HK-2 (cell line): Measurements from ENCODE around the gene NMUR2.

Experiments used
- DNase-seq: peaks from one replicate; pipeline ENCODE4 v3.0.0-alpha.2; 2018; ENCODE audit not compliant: unreplicated experiment

The NMUR2 gene

GRCh38 chr5:152405145-152405544 is at the start of gene NMUR2:
NMUR2 (minus strand) TSS chr5:152405279; CDS start chr5:152405113, 166 bp downstream.
- no peak for DNase-seq

GRCh38 chr5:152443935-152444334 is 38.9 kb upstream of the NMUR2 start:
- DNase-seq: no peak

GRCh38 chr5:152439791-152440190 is 34.7 kb upstream of the NMUR2 start:
- DNase-seq: no peak

DNA sequence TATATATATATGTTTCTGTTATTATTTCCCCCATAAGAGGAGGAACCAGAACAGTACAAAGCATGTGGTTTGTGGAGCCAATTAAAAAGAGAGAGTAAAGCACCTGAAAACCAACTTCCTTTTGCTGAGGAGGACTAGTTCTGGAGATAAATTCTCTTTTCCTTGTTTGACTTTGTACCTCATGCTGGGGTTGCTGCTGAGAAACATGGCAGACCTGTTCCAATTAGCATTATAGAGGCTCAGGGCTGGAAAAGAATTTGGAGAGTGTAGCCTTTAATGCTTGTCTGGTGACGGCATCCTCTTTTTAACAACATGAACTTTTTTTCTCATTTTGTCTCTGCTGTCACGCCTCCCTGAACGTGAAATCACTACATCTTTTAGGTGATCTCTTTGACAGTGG is 32.8 kb upstream of the NMUR2 start:
- DNase-seq: no peak

- no peak for DNase-seq
Measured at GRCh38 chr5:152427721-152428120, 22.6 kb upstream of the NMUR2 start.

DNA sequence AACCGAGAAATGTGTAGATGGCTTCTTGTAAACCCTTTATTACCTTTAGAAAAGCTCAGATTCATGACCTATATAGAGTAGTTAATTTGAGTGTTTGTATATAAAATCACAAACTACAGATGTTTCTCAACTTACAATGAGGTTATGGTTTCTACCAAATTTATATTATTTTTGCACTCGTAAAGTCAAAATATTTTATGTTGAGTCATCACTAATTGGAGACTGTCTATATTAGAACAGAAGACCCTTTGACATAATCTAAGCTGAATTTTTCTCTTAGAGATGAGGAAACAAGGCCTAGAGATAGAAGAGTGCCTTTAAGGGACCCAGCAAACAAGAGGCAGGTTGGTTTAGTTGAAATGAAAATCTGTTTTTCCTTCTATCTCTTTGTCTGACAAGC is 20.0 kb upstream of the NMUR2 start:
- no peak for DNase-seq

DNA sequence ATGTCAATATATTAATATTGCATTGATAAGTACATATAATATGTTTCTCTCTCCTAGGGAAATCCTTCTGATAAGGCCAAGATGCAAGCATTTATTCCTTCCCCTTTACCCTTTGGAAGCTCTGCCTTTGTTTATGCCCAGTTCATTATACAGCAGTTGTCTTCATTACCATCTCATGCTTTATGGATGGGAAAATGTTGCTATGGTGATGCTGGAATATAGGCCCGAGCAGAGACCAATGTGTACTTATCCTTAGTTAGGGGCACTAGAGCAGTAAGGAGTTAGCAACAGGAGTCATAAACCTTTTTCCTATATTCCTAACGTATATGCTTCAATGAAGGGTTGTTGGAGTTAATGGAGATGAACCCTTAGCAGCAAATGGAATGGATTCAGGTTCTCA is 19.4 kb upstream of the NMUR2 start:
- DNase-seq: no peak

- no peak for DNase-seq
Measured at GRCh38 chr5:152422081-152422480, 17.0 kb upstream of the NMUR2 start.

DNA sequence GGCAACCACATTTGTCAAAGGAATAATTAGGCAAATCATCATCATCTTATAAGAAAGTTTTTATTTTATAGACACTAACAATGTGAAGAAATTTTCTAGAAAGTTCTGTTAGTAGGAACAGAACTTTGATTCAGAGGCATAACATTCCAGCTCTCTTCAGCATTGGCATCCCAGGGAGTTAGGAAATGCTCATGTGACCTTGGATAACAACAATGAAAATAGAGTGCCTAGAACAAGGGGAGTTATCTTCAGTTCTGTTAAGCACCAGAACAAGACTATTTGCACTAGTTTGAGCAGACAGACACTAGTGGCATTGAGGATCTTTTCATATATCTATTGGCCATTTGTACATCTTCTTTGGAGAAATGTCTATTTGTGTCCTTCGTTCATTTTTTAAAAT is 7.0 kb upstream of the NMUR2 start:
- no peak for DNase-seq

DNA sequence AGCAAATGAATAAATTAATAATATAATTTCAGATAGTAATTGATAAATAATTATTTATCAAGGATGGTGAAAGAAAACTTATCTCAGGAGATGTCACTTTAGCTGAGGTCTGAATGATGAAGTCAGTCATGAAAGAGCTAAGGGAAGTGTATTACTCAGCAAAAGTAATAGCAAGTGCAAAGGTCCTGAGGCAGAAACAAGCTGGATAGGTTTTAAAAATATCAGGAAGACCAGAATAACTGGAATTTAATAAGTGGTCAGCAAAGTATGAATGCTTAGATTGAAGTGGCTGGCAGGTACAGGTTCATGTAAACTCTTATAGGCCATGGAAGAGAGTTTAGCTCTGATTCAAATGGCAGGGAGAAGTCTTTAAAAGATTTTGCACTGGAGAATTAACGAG is 1.0 kb upstream of the NMUR2 start:
- DNase-seq: no peak

- DNase-seq: no peak
Measured at GRCh38 chr5:152404494-152404893, 585 bp downstream of the NMUR2 start.

GRCh38 chr5:152403046-152403445 is 2.0 kb downstream of the NMUR2 start:
- DNase-seq: no peak

DNA sequence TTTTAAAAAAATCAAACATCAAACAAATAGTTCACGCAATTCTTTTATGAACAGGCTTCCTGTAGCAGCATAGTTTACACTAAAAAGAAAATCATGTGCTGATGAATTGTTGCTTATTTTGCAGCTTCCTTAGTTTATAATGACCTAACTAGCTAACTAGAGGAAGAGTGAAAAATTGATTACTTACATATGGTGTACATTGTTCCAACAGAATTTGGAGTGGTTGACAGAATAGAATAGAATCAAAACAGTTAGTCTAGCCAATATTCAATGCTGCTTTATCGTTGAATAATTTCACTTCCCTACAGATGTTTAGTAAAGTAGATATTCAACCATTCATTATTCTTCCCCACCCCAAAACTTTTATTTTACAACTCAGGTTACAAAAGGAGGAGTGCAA is 4.2 kb downstream of the NMUR2 start:
- no peak for DNase-seq

- DNase-seq: no peak
Measured at GRCh38 chr5:152397581-152397980, 7.5 kb downstream of the NMUR2 start.

DNA sequence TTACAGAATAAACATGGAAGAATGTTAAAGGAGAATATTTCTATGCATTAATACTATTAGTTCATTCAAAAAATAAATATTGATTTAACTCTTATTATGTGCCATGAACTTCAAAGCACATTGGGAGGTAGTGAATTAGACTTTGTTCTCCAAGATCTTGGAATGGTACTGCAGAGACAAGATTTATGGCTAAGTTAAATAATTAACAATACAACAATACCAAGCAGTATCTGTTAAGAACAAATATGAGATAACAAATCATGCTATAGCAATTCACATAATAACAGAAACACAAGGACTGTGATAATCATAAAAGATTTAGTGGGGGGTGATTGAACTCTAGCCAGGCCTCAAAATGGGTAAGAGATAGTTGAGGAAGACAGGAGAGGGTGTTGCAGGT is 11.6 kb downstream of the NMUR2 start:
- no peak for DNase-seq

DNA sequence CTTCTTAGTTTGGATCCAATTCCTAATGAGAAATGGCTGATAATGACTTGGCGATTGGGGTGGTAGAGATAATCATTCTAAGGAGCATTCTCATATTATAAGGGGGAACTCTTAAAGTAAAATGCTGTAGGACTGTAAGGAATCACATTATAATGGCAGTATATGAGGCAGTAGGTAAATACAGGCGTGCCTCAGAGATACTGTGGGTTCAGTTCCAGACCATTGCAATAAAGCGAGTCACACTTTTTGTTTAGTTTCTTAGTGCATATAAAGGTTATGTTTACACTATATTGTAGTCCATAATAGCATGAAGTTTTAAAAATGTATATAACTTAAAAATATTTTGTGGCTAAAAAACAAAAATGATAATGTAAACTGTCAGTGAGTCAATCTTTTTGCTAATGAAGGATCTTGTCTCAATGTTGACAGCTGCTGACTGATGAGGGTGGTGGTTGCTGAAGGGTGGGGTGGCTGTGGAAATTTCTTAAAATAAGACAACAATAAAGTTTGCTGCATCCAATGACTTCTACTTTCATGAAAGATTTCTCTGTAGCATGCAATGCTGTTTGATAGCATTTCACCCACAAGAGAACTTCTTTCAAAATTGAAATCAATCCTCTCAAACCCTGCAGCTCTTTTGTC is 15.8 kb downstream of the NMUR2 start:
- no peak for DNase-seq

- no peak for DNase-seq
Measured at GRCh38 chr5:152388610-152389009, 16.5 kb downstream of the NMUR2 start.

DNA sequence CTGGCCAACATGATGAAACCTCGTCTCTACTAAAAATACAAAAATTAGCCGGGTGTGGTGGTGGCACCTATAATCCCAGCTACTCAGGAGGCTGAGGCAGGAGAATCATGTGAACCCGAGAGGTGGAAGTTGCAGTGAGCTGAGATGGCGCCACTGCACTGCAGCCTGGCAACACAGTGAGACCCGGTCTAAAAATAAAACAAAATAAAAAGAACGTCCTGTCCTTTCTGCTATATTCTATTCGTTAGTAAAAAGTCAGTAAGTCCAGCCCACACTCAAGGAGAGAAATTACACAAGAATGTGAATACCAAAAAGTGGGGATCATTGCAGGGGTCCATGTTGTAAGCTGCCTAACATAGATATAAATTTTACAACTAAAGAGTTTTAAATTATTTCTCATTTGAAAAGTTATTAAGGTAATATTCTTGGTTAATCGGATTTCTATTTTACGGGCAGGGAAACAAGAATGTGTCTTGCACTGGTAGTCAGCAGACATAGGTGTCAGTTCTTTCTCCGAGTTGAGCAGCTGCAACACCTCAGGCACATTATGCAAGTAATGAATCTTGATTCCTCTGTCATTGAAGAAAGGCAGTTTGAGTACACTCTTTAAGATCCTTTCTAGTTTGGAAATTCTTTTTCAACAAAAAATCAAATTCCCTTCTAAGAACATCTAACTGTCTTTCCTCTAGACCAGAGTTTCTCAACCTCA is 24.5 kb downstream of the NMUR2 start:
- no peak for DNase-seq

- DNase-seq: no peak
Measured at GRCh38 chr5:152379331-152379730, 25.7 kb downstream of the NMUR2 start.

- no peak for DNase-seq
Measured at GRCh38 chr5:152378730-152379129, 26.3 kb downstream of the NMUR2 start.

DNA sequence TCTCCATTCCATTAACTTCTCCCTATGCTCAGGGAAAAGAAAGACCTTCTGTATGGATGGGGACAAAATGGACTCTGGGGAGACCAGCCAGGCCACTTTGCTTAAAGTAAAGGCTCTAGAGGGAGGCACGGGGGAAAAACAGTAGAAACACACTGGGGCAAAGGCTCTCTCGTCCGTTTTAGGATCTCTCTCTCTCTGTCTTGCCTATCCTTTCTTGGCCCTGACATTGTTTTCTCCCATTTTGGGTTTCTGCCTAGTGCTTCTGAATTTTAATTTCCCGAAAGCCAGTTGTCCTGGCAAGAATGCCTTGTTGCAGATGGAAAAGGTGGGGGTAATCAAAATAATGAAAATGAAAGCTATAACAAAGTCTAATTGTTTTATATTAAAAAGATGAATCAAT is 28.2 kb downstream of the NMUR2 start:
- no peak for DNase-seq

GRCh38 chr5:152374711-152375275 is 30.3 kb downstream of the NMUR2 start:
- DNase-seq: no peak

GRCh38 chr5:152372875-152373274 is 32.2 kb downstream of the NMUR2 start:
- DNase-seq: no peak
